Parathyroid adenoma (tissue), 2 donors: ENCODE data around the gene MUC6.

Source experiments
- H2AFZ ChIP-seq: fragments of 300-600 bp; sonication (generic); one replicate; pipeline ENCODE4 v1.7.0; 2017; ENCODE audit warnings: antibody characterized with exemption, mild to moderate bottlenecking
- H3K27ac ChIP-seq: fragments of 300-600 bp; sonication (generic); one replicate; pipeline ENCODE4 v1.7.0; 2017
- H3K27me3 ChIP-seq: fragments of 300-600 bp; sonication (generic); one replicate; pipeline ENCODE4 v1.7.0; 2017; ENCODE audit warnings: low read length; ENCODE audit not compliant: control insufficient read depth, insufficient read depth
- H3K36me3 ChIP-seq: fragments of 300-600 bp; sonication (generic); one replicate; pipeline ENCODE4 v1.7.0; 2017; ENCODE audit warnings: low read length; ENCODE audit not compliant: control insufficient read depth, insufficient read depth
- H3K4me1 ChIP-seq: fragments of 300-600 bp; sonication (generic); one replicate; pipeline ENCODE4 v1.7.0; 2017; ENCODE audit warnings: control low read depth
- H3K4me2 ChIP-seq: fragments of 300-600 bp; sonication (generic); one replicate; pipeline ENCODE4 v1.7.0; 2017; ENCODE audit warnings: low read length
- H3K4me3 ChIP-seq: fragments of 300-600 bp; sonication (generic); one replicate; pipeline ENCODE4 v1.7.0; 2017; ENCODE audit warnings: low read depth, low read length
- H3K79me2 ChIP-seq: fragments of 300-600 bp; sonication (generic); one replicate; pipeline ENCODE4 v1.7.0; 2017; ENCODE audit warnings: control low read depth
- H3K9ac ChIP-seq: fragments of 300-600 bp; sonication (generic); one replicate; pipeline ENCODE4 v1.7.0; 2017; ENCODE audit warnings: mild to moderate bottlenecking
- H3K9me3 ChIP-seq: fragments of 300-600 bp; sonication (generic); one replicate; pipeline ENCODE4 v1.7.0; 2017; ENCODE audit warnings: low read length; ENCODE audit not compliant: control insufficient read depth
- CTCF ChIP-seq: fragments of 300-600 bp; sonication (generic); IDR thresholded peaks from one replicate; pipeline ENCODE4 v1.7.0; 2017; ENCODE audit warnings: antibody characterized with exemption, mild to moderate bottlenecking
- donor health status: primary hyperparathyroidism.

Gene MUC6

GRCh38 chr11:1030556-1030955 lies 6.0 kb downstream of the MUC6 start:
- Histone ChIP-seq H3K36me3 (no peaks in the 10 kb centered on the region), H3K9me3 (no peaks in the 10 kb centered on the region), H3K4me2 (no peak overlapping the region), H3K27ac (no peak overlapping the region), H3K4me3 (no peak overlapping the region), H3K79me2 (no peaks in the 10 kb centered on the region), H3K27me3 (no peaks in the 10 kb centered on the region), H2AFZ (no peak overlapping the region), H3K9ac (no peak overlapping the region), H3K4me1 (no peaks in the 10 kb centered on the region)
- TF ChIP-seq CTCF, result no peak

GRCh38 chr11:1030086-1030485 lies 6.4 kb downstream of the MUC6 start:
- no peak overlapping the region for H3K27ac ChIP-seq
- H3K27me3 ChIP-seq, result no peaks in the 10 kb centered on the region
- no peak overlapping the region for H3K4me2 ChIP-seq
- H3K9ac ChIP-seq, result no peak overlapping the region
- no peaks in the 10 kb centered on the region for H3K9me3 ChIP-seq
- no peak overlapping the region for H2AFZ ChIP-seq
- no peaks in the 10 kb centered on the region for H3K4me1 ChIP-seq
- no peaks in the 10 kb centered on the region for H3K79me2 ChIP-seq
- H3K4me3 ChIP-seq, result no peak overlapping the region
- no peak for TF ChIP-seq CTCF
- H3K36me3 ChIP-seq, result no peaks in the 10 kb centered on the region

- no peak for TF ChIP-seq CTCF
- H3K4me3 ChIP-seq, result no peak overlapping the region
- no peaks in the 10 kb centered on the region for H3K79me2 ChIP-seq
Measured at GRCh38 chr11:1029654-1030053, 6.9 kb downstream of the MUC6 start.

GRCh38 chr11:1029051-1029450 lies 7.5 kb downstream of the MUC6 start:
- Histone ChIP-seq H3K4me2 (no peak overlapping the region), H2AFZ (no peak overlapping the region), H3K36me3 (no peaks in the 10 kb centered on the region), H3K27ac (no peak overlapping the region), H3K27me3 (no peaks in the 10 kb centered on the region), H3K9ac (no peak overlapping the region), H3K9me3 (no peaks in the 10 kb centered on the region), H3K4me1 (no peaks in the 10 kb centered on the region), H3K4me3 (no peak overlapping the region), H3K79me2 (no peaks in the 10 kb centered on the region)
- no peak for TF ChIP-seq CTCF

More at GRCh38 chr11:1029654-1030053, 6.9 kb downstream of the MUC6 start:
- Histone ChIP-seq H3K27me3 (no peaks in the 10 kb centered on the region), H3K4me2 (no peak overlapping the region), H3K9ac (no peak overlapping the region), H2AFZ (no peak overlapping the region), H3K4me1 (no peaks in the 10 kb centered on the region), H3K9me3 (no peaks in the 10 kb centered on the region), H3K36me3 (no peaks in the 10 kb centered on the region), H3K27ac (no peak overlapping the region)

- no peak for TF ChIP-seq CTCF
- H3K36me3 ChIP-seq, result no peaks in the 10 kb centered on the region
Measured at GRCh38 chr11:1028616-1029015, 7.9 kb downstream of the MUC6 start.

More at GRCh38 chr11:1028616-1029015, 7.9 kb downstream of the MUC6 start:
- no peaks in the 10 kb centered on the region for H3K4me1 ChIP-seq
- H3K4me2 ChIP-seq, result no peak overlapping the region
- H3K9ac ChIP-seq, result no peak overlapping the region
- H3K27me3 ChIP-seq, result no peaks in the 10 kb centered on the region
- H3K79me2 ChIP-seq, result no peaks in the 10 kb centered on the region
- H3K27ac ChIP-seq, result no peak overlapping the region
- no peak overlapping the region for H2AFZ ChIP-seq
- no peaks in the 10 kb centered on the region for H3K9me3 ChIP-seq
- no peak overlapping the region for H3K4me3 ChIP-seq
